WTC11 (cell line): ENCODE data around the gene ZNF492. TPM values are rescaled to one million over a fixed set of nuclear protein-coding genes. Genes with fewer than 3 reads are reported as not detected.

ENCODE experiments used
- ATAC-seq: fragments of 200-7000 bp; cut with Tn5 transposase; 2 replicates; pipeline ENCODE4 v1.10.0; 2021; ENCODE audit warnings: mild to moderate bottlenecking, moderate library complexity
- CTCF ChIA-PET: fragments of 300-600 bp; sonication (Branson Sonifier 250); formaldehyde crosslinking; loops from one replicate; lab custom pipeline; 2021; ENCODE audit warnings: antibody characterized with exemption; lab: Charles Lee
- POLR2A ChIA-PET: fragments of 350-600 bp; sonication (Branson Sonifier 250); formaldehyde crosslinking; loops from one replicate; lab custom pipeline; 2021; ENCODE audit warnings: antibody characterized with exemption; lab: Charles Lee
- DNase-seq: peaks from one replicate; pipeline ENCODE4 v3.0.0; 2021; ENCODE audit warnings: low spot score
- H3K27ac Mint-ChIP-seq: 2 replicates; pipeline ENCODE4 v1.8.0; 2021; ENCODE audit warnings: mixed read lengths
- H3K27me3 Mint-ChIP-seq: 2 replicates; pipeline ENCODE4 v1.8.0; 2021; ENCODE audit warnings: low read depth, mild to moderate bottlenecking, moderate library complexity, mixed read lengths
- H3K36me3 Mint-ChIP-seq: 2 replicates; pipeline ENCODE4 v1.8.0; 2021; ENCODE audit warnings: mixed read lengths
- H3K4me1 Mint-ChIP-seq: 2 replicates; pipeline ENCODE4 v1.8.0; 2022; ENCODE audit warnings: mixed read lengths
- H3K4me3 Mint-ChIP-seq: 2 replicates; pipeline ENCODE4 v1.8.0; 2021; ENCODE audit warnings: mild to moderate bottlenecking, moderate library complexity, mixed read lengths
- H3K9me3 Mint-ChIP-seq: 2 replicates; pipeline ENCODE4 v1.8.0; 2021; ENCODE audit warnings: mixed read lengths
- CBFB ChIP-seq: sonication (generic); formaldehyde crosslinking; IDR thresholded peaks from 2 replicates; pipeline ENCODE4 v1.8.1; 2022; ENCODE audit warnings: mild to moderate bottlenecking, low read depth, missing genetic modification reagents
- CREB1 ChIP-seq: sonication (generic); formaldehyde crosslinking; IDR thresholded peaks from 2 replicates; pipeline ENCODE4 v1.8.0; 2023; ENCODE audit warnings: mild to moderate bottlenecking, missing genetic modification reagents
- CREM ChIP-seq: sonication (generic); formaldehyde crosslinking; IDR thresholded peaks from 2 replicates; pipeline ENCODE4 v1.8.1; 2022; ENCODE audit warnings: mild to moderate bottlenecking, missing genetic modification reagents, moderate library complexity
- ELF4 ChIP-seq: sonication (generic); formaldehyde crosslinking; IDR thresholded peaks from 2 replicates; pipeline ENCODE4 v1.8.1; 2022; ENCODE audit warnings: low read depth, mild to moderate bottlenecking, moderate library complexity, missing genetic modification reagents
- GABPB1 ChIP-seq: sonication (generic); formaldehyde crosslinking; IDR thresholded peaks from 2 replicates; pipeline ENCODE4 v1.8.1; 2023; ENCODE audit warnings: mild to moderate bottlenecking, missing genetic modification reagents
- HMGA2 ChIP-seq: fragments of 250-450 bp; sonication (Bioruptor Pico); IDR thresholded peaks from 2 replicates; pipeline ENCODE4 v1.4.0; 2021; ENCODE audit warnings: mild to moderate bottlenecking, moderate library complexity
- SMAD4 ChIP-seq: sonication (generic); formaldehyde crosslinking; IDR thresholded peaks from 2 replicates; pipeline ENCODE4 v1.8.0; 2022; ENCODE audit warnings: mild to moderate bottlenecking, missing genetic modification reagents
- ZBTB21 ChIP-seq: sonication (generic); formaldehyde crosslinking; IDR thresholded peaks from 2 replicates; pipeline ENCODE4 v1.8.1; 2023; ENCODE audit warnings: mild to moderate bottlenecking, missing genetic modification reagents, borderline replicate concordance
- ZNF138 ChIP-seq: sonication (generic); formaldehyde crosslinking; conservative IDR thresholded peaks from 2 replicates; pipeline ENCODE4 v1.8.1; 2022; ENCODE audit warnings: mild to moderate bottlenecking, moderate library complexity, missing genetic modification reagents
- ZNF219 ChIP-seq: sonication (generic); formaldehyde crosslinking; IDR thresholded peaks from 2 replicates; pipeline ENCODE4 v1.8.0; 2023; ENCODE audit warnings: missing genetic modification reagents, mild to moderate bottlenecking, borderline replicate concordance
- ZNF263 ChIP-seq: sonication (generic); formaldehyde crosslinking; IDR thresholded peaks from 2 replicates; pipeline ENCODE4 v1.8.1; 2022; ENCODE audit warnings: low read depth, mild to moderate bottlenecking, moderate library complexity, missing genetic modification reagents
- ZNF671 ChIP-seq: fragments of 250-450 bp; sonication (Bioruptor Pico); IDR thresholded peaks from 2 replicates; pipeline ENCODE4 v1.8.0; 2021; ENCODE audit warnings: mild to moderate bottlenecking
- total RNA-seq: library from RNA; stranded (reverse); gene quantifications from 3 replicates; pipeline ENCODE4 v1.2.3, GENCODE V29; 2021
- TF ChIP-seq, protein P1 (sequence below): fragments of 250-450 bp; sonication (Bioruptor Pico); conservative IDR thresholded peaks from 2 replicates; pipeline ENCODE4 v1.9.0; 2021; ENCODE audit warnings: mild to moderate bottlenecking
- TF ChIP-seq, protein P2 (sequence below): sonication (generic); formaldehyde crosslinking; IDR thresholded peaks from 2 replicates; pipeline ENCODE4 v1.8.0; 2023; ENCODE audit warnings: missing genetic modification reagents
- TF ChIP-seq, protein P3 (sequence below): sonication (generic); formaldehyde crosslinking; IDR thresholded peaks from 2 replicates; pipeline ENCODE4 v1.8.1; 2022; ENCODE audit warnings: low read depth, mild to moderate bottlenecking, moderate library complexity, missing genetic modification reagents, borderline replicate concordance
- TF ChIP-seq, protein P4 (sequence below): fragments of 250-450 bp; sonication (Bioruptor Pico); IDR thresholded peaks from 2 replicates; pipeline ENCODE4 v1.8.0; 2021; ENCODE audit warnings: mild to moderate bottlenecking
- TF ChIP-seq, protein P5 (sequence below): sonication (generic); formaldehyde crosslinking; IDR thresholded peaks from 2 replicates; pipeline ENCODE4 v1.8.1; 2022; ENCODE audit warnings: mild to moderate bottlenecking, missing genetic modification reagents, moderate library complexity, borderline replicate concordance
- TF ChIP-seq, protein P6 (sequence below): fragments of 250-450 bp; sonication (Bioruptor Pico); IDR thresholded peaks from 2 replicates; pipeline ENCODE4 v1.9.0; 2021; ENCODE audit warnings: mild to moderate bottlenecking, borderline replicate concordance

Gene ZNF492
- total RNA-seq, 1 experiment from 2014 or later: 0.17 TPM

DNA sequence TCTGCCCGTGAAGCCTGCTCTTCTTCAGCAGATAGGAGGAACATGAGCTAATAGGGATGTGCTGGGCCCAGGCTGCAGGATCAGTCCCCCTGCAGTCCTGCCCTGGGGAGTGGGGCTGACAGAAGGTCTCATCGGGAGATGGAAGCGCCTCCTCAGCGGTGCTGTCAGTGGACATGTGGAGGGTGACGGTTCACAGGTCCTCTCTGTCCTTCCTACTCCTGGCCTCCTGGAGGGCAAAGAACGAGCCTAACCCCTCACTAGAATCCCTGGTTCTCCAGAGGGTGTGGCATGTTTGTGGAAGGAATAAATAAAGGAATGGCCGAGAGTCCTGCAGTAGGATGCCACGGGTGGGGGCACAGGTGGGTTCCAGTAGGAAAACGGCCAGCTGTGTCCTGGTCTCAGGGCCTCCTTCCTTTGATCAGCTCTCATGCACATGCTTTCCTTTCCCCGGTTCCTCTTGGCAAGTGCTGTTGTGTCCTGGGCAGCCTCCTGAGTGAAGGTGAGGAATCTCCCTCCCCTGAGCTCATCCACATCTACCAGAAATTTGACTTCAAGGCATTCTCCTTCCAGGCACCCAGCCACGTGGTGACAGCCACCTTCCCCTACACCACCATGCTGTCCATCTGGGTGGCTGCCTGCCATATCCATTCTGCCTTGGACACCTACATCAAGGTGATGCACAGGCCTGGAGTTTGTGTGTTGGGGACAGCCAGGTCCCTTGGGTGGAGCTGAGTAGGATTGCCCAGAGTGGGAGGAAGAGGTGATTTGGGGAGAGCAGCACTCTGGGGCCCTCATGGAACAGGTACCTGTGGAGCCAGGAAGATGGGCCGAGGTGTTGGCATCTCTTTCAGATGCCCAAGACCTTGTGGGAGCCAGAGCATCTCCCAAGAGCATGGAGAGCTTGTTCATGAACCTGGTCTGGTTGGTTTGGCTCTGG, 28.6 kb upstream of the ZNF492 start:
- Mint-ChIP-seq H3K36me3 (peaks cover 61% of the 10 kb centered on the region), H3K27ac (no peak overlapping the region), H3K4me1 (no peaks in the 10 kb centered on the region), H3K27me3 (peaks cover 18% of the 10 kb centered on the region), H3K9me3 (peaks cover 65% of the 10 kb centered on the region)
- POLR2A ChIA-PET: no interaction called here
- TF ChIP-seq ZNF138 (CRISPR knock-in tag): no peak
- TF ChIP-seq, protein P1, sequence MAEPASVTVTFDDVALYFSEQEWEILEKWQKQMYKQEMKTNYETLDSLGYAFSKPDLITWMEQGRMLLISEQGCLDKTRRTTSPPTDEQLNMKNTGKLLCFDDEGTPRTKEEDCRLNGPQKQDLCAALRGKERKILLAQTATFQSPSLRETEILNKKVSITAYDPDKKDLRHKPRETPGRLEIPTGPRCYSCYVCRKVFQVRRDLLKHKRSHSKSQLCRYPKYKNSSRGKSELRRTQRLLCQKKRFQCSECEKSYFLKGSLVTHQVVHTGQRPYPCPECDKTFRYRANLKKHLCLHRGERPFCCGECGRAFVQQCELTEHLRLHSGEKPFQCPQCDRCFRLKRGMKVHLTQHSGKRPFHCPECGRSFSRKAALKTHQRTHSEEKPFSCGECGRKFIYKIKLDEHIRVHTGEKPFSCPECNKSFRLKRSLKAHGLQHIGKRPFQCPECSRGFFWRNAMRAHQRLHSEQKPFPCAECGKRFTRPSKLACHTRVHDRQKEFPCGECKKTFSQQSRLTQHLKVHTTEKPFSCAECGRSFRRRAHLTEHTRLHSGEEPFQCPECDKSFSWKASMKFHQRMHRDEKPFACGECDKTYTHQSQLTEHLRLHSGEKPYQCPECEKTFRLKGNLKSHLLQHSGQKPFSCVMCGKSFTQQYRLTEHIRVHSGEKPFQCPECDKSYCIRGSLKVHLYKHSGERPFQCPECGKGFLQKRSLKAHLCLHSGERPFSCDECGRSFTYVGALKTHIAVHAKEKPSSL (CRISPR knock-in tag): no peak
- no peak for TF ChIP-seq ZBTB21 (CRISPR knock-in tag)
- TF ChIP-seq, protein P2, sequence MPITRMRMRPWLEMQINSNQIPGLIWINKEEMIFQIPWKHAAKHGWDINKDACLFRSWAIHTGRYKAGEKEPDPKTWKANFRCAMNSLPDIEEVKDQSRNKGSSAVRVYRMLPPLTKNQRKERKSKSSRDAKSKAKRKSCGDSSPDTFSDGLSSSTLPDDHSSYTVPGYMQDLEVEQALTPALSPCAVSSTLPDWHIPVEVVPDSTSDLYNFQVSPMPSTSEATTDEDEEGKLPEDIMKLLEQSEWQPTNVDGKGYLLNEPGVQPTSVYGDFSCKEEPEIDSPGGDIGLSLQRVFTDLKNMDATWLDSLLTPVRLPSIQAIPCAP (CRISPR knock-in tag): no peak
- TF ChIP-seq, protein P3, sequence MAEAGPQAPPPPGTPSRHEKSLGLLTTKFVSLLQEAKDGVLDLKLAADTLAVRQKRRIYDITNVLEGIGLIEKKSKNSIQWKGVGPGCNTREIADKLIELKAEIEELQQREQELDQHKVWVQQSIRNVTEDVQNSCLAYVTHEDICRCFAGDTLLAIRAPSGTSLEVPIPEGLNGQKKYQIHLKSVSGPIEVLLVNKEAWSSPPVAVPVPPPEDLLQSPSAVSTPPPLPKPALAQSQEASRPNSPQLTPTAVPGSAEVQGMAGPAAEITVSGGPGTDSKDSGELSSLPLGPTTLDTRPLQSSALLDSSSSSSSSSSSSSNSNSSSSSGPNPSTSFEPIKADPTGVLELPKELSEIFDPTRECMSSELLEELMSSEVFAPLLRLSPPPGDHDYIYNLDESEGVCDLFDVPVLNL (CRISPR knock-in tag): no peak
- TF ChIP-seq CREM (CRISPR knock-in tag): no peak
- TF ChIP-seq ZNF263 (CRISPR knock-in tag): no peak
- no peak for TF ChIP-seq CBFB (CRISPR knock-in tag)
- TF ChIP-seq, all 79 proteins: peak for 0
- ATAC-seq: no peak
- CTCF ChIA-PET: no interaction called here
- no peak overlapping the region for H3K4me3 Mint-ChIP-seq
- no peak for DNase-seq

DNA sequence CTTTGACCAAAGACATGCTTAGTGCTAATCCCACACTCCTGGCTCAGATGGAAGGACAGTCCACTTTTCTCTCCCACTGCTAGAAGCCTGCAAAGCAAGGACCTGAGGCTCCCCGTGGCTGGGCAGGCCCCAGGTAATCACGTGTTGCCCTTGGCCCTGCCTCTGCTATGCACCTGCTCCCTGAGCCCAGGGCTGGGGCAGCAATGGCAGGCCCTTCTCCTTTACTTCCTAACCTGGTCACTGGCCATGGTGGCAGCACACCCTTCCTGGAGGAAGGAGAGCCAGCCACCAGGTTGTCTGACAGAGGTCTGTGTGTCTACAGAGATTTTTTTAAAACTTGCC, 27.9 kb upstream of the ZNF492 start:
- Mint-ChIP-seq H3K27ac (no peak overlapping the region), H3K4me1 (no peaks in the 10 kb centered on the region), H3K4me3 (no peak overlapping the region), H3K27me3 (peaks cover 18% of the 10 kb centered on the region), H3K9me3 (peaks cover 66% of the 10 kb centered on the region), H3K36me3 (peaks cover 60% of the 10 kb centered on the region)
- no peak for DNase-seq
- ATAC-seq: no peak
- POLR2A ChIA-PET: no interaction called here
- CTCF ChIA-PET: no interaction called here
- TF ChIP-seq HMGA2: no peak
- no peak for TF ChIP-seq ZNF263 (CRISPR knock-in tag)
- no peak for TF ChIP-seq SMAD4 (CRISPR knock-in tag)

DNA sequence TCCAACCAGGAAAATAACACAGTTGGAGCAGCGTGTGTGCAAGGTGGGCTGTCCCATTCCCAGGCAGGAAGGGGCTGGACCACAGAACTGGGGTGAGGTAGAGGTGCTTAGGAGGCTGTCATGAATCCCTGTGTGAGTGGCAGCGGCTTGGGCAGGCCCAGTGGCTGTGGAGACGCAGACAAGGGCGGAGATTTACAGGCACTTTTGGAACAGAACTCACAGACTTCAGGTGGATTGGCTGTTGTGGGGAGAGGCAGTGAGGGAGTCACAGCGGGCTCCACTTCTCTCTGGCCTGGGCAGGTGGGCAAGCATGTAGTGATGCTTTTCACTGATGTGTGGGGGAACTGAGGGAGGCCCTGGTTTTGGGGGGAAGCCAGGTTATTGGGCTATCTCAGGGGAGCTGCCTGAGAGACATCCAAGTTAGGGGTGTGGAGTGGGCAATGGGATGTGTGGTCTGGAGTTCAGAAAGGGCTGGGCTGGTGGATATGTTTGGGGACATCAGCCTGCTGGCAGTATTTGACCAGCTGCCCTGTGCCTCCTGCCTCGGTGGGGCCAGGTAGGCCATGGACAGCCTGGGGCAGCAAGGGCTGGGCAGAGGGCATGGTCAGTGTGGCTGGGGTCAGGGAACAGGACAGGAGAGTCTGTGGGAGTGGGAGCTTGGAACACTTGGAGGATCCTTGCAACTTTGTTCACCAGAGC, 27.0 kb upstream of the ZNF492 start:
- H3K36me3 Mint-ChIP-seq: peaks cover 63% of the 10 kb centered on the region
- no peak overlapping the region for H3K27ac Mint-ChIP-seq
- no peak overlapping the region for H3K4me3 Mint-ChIP-seq
- no peak for DNase-seq
- CTCF ChIA-PET: no interaction called here
- ATAC-seq: no peak
- H3K27me3 Mint-ChIP-seq: peaks cover 18% of the 10 kb centered on the region
- H3K9me3 Mint-ChIP-seq: peaks cover 72% of the 10 kb centered on the region
- no peaks in the 10 kb centered on the region for H3K4me1 Mint-ChIP-seq
- POLR2A ChIA-PET: no interaction called here
- TF ChIP-seq, protein P4, sequence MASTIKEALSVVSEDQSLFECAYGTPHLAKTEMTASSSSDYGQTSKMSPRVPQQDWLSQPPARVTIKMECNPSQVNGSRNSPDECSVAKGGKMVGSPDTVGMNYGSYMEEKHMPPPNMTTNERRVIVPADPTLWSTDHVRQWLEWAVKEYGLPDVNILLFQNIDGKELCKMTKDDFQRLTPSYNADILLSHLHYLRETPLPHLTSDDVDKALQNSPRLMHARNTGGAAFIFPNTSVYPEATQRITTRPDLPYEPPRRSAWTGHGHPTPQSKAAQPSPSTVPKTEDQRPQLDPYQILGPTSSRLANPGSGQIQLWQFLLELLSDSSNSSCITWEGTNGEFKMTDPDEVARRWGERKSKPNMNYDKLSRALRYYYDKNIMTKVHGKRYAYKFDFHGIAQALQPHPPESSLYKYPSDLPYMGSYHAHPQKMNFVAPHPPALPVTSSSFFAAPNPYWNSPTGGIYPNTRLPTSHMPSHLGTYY (CRISPR knock-in tag): no peak
- no peak for TF ChIP-seq ELF4 (CRISPR knock-in tag)
- no peak for TF ChIP-seq ZNF671 (CRISPR knock-in tag)
- no peak for TF ChIP-seq HMGA2
- no peak for TF ChIP-seq ZNF219 (CRISPR knock-in tag)
- TF ChIP-seq, protein P5, sequence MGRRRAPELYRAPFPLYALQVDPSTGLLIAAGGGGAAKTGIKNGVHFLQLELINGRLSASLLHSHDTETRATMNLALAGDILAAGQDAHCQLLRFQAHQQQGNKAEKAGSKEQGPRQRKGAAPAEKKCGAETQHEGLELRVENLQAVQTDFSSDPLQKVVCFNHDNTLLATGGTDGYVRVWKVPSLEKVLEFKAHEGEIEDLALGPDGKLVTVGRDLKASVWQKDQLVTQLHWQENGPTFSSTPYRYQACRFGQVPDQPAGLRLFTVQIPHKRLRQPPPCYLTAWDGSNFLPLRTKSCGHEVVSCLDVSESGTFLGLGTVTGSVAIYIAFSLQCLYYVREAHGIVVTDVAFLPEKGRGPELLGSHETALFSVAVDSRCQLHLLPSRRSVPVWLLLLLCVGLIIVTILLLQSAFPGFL: no peak
- TF ChIP-seq, protein P6, sequence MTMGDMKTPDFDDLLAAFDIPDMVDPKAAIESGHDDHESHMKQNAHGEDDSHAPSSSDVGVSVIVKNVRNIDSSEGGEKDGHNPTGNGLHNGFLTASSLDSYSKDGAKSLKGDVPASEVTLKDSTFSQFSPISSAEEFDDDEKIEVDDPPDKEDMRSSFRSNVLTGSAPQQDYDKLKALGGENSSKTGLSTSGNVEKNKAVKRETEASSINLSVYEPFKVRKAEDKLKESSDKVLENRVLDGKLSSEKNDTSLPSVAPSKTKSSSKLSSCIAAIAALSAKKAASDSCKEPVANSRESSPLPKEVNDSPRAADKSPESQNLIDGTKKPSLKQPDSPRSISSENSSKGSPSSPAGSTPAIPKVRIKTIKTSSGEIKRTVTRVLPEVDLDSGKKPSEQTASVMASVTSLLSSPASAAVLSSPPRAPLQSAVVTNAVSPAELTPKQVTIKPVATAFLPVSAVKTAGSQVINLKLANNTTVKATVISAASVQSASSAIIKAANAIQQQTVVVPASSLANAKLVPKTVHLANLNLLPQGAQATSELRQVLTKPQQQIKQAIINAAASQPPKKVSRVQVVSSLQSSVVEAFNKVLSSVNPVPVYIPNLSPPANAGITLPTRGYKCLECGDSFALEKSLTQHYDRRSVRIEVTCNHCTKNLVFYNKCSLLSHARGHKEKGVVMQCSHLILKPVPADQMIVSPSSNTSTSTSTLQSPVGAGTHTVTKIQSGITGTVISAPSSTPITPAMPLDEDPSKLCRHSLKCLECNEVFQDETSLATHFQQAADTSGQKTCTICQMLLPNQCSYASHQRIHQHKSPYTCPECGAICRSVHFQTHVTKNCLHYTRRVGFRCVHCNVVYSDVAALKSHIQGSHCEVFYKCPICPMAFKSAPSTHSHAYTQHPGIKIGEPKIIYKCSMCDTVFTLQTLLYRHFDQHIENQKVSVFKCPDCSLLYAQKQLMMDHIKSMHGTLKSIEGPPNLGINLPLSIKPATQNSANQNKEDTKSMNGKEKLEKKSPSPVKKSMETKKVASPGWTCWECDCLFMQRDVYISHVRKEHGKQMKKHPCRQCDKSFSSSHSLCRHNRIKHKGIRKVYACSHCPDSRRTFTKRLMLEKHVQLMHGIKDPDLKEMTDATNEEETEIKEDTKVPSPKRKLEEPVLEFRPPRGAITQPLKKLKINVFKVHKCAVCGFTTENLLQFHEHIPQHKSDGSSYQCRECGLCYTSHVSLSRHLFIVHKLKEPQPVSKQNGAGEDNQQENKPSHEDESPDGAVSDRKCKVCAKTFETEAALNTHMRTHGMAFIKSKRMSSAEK (CRISPR knock-in tag): no peak
- no peak for TF ChIP-seq GABPB1 (CRISPR knock-in tag)
- no peak for TF ChIP-seq SMAD4 (CRISPR knock-in tag)
- TF ChIP-seq ZBTB21 (CRISPR knock-in tag): no peak
- TF ChIP-seq CREB1 (CRISPR knock-in tag): no peak
